ENCODE data around the gene SPOP.
A peak's percentile ranks its signal among the peaks of the same experiment; 100 is the strongest.

Gene SPOP

DNA sequence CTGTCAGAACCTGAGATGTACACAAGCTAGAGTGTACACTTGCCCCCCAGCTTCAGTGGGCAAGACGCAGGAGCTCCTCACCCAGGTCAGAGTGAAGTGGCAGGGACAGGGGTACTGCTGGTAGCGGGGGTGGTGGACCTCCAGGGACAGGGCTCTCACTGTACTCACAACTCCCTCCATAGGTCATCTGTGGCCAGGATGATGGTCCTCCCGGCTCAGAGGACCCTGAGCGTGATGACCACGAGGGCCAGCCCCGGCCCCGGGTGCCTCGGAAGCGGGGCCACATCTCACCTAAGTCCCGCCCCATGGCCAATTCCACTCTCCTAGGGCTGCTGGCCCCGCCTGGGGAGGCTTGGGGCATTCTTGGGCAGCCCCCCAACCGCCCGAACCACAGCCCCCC, 99.5 kb downstream of the SPOP start:
- no peak overlapping the region for H3K27ac ChIP-seq
- TF ChIP-seq, protein P1, sequence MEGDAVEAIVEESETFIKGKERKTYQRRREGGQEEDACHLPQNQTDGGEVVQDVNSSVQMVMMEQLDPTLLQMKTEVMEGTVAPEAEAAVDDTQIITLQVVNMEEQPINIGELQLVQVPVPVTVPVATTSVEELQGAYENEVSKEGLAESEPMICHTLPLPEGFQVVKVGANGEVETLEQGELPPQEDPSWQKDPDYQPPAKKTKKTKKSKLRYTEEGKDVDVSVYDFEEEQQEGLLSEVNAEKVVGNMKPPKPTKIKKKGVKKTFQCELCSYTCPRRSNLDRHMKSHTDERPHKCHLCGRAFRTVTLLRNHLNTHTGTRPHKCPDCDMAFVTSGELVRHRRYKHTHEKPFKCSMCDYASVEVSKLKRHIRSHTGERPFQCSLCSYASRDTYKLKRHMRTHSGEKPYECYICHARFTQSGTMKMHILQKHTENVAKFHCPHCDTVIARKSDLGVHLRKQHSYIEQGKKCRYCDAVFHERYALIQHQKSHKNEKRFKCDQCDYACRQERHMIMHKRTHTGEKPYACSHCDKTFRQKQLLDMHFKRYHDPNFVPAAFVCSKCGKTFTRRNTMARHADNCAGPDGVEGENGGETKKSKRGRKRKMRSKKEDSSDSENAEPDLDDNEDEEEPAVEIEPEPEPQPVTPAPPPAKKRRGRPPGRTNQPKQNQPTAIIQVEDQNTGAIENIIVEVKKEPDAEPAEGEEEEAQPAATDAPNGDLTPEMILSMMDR (conservative IDR thresholded peaks at IDR 0.05), result no peak

DNA sequence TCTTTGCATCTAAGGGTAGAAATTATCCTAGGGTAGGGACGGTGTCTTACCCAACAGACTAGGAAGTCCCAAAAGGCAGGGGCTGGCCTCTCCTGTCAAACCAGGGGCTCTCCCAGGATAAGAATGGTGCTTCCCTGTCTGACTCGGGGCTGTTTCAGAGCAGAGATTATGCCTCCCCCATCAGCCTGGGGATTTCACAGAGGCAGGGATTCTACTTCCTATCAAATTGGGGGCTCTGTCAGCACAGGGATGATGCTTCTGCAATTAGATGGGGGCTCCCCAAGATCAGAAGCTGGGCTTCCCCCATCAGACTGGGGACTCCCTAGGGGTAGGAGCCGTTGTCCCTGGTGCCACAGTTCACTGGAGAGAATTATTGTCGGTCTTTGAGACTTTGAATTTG, 99.9 kb downstream of the SPOP start:
- TF ChIP-seq, protein P1 (conservative IDR thresholded peaks at IDR 0.05), result no peak
- no peak overlapping the region for H3K27ac ChIP-seq

GRCh38 chr17:49577650-49577934, 100.3 kb downstream of the SPOP start:
- TF ChIP-seq, protein P1 (conservative IDR thresholded peaks at IDR 0.05), result no peak
- H3K27ac ChIP-seq, result no peak overlapping the region

- peak overlapping the region; percentile 46; the same call in 1 of the 2 replicates for H3K27ac ChIP-seq
- TF ChIP-seq, protein P1 (conservative IDR thresholded peaks at IDR 0.05), result no peak
Observed at GRCh38 chr17:49576917-49577649, 100.8 kb downstream of the SPOP start.

DNA sequence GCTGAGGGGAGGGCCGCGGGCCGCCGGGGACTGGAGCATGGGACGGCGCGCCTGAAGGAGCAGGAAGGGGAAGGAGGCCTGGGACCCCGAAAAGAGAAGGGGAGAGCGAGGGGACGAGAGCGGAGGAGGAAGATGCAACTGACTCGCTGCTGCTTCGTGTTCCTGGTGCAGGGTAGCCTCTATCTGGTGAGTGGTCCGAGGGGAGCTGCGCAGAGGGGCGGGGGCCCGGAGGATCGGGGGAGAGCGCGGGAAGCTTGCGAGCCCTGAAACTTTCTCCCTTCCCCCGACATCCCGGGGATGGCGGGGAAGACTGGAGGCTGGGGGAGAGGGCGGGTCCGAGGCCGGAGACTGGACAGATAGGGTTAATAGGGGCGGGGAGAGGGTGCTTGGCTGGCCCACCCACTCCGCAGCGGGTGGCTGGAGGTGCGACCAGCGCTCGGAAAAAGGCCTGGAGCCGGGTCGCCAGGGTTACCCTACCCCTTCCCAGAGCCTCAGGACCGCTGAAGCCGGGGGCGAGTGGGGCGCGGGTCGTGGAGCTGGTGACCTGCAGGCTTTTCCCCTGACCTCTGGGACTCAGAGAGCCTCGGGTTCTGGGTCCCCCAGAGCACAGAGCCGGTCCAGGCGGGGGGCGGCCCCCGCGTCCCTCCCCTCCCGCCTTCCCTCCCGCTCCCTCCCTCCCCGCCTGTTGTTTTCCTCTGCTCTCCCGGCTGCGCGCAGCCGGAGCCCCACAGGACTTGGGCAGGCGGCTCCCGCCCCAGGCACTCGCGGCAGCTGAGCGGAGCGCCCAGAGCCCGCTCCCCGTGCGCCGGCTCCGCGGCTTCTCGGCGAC, 101.6 kb downstream of the SPOP start:
- H3K27ac ChIP-seq, result peak overlapping the region; percentile 46; the same call in 1 of the 2 replicates
- TF ChIP-seq, protein P1 (conservative IDR thresholded peaks at IDR 0.05), result no peak

- TF ChIP-seq, protein P1 (conservative IDR thresholded peaks at IDR 0.05), result peak; percentile 92
- peak within 1 kb of the TSS; percentile 46; the same call in 1 of the 2 replicates for H3K27ac ChIP-seq
Observed at GRCh38 chr17:49575679-49576087, 102.2 kb downstream of the SPOP start, which contains the start of gene NXPH3. NXPH3 (plus strand) TSS chr17:49575871; CDS start chr17:49576220, 349 bp downstream.

DNA sequence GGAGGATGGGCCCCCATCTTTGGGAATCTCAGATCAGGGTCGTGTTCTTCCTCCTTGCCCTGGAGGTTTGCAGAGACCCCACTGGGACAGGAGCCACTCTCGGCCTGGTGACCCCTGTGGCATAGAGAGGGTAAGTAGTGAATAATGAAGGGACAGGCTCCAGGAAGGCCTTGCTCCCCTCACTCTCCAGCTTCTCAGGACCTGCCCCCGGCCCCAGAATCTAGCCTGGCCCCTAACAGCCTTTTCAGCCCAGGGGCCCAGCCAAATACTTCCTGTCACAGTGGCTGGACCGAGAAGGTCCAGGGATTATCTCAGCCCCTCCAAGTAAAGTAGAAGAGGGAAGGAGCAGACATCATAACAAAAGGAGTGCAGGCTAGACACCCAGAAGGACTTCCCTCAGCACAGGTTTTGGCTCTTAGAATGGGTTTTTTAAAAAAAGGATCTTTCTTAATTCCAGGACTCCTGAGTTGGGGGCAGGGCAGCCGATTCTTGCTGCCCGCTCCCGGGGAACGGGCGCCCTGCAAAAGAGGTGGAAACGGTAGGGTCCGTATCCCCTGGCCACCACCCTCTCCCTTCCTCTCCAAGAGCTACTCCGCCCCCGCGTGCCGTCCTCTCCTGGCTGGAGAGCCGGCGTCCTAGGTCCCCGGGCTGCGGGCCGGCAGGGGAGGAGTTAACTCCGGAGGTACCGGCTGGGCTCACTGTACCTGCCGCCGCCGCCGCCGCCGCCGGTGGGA, 102.8 kb downstream of the SPOP start:
- TF ChIP-seq, protein P1 (conservative IDR thresholded peaks at IDR 0.05), result no peak
- peak overlapping the region; percentile 46; the same call in 1 of the 2 replicates for H3K27ac ChIP-seq

All from VCaP (cell line).